ENCODE data around the gene ITPR2.

DNA sequence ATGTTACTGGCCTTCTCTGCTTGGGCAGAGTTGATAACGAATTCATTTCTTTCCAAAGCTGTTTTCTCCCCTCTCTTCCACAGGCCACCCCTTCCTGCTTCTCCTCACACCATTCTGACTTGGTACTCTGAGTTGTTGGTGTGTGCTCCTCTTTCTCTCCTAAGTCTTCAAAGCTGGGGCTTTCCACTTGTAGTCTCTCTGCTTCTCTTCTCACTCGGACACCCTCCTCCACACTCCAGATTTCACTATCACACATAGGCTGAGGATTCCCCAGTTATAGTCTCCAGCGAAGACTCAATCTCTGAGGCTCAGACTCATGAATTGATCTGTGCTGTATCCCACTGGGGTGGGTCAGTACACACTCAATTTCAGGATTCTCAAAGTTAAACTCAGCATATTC is 436.6 kb downstream of the ITPR2 start:
- TF ChIP-seq, protein P1, sequence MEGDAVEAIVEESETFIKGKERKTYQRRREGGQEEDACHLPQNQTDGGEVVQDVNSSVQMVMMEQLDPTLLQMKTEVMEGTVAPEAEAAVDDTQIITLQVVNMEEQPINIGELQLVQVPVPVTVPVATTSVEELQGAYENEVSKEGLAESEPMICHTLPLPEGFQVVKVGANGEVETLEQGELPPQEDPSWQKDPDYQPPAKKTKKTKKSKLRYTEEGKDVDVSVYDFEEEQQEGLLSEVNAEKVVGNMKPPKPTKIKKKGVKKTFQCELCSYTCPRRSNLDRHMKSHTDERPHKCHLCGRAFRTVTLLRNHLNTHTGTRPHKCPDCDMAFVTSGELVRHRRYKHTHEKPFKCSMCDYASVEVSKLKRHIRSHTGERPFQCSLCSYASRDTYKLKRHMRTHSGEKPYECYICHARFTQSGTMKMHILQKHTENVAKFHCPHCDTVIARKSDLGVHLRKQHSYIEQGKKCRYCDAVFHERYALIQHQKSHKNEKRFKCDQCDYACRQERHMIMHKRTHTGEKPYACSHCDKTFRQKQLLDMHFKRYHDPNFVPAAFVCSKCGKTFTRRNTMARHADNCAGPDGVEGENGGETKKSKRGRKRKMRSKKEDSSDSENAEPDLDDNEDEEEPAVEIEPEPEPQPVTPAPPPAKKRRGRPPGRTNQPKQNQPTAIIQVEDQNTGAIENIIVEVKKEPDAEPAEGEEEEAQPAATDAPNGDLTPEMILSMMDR (IDR thresholded peaks at IDR 0.05; ENCODE audit: low read depth, low read length) = no peak
- TF ChIP-seq EZH2phosphoT487 (IDR thresholded peaks at IDR 0.05; ENCODE audit: low read depth) = no peak

Measured in OCI-LY3 (cell line).